ENCODE measurements around the gene GRIN2C.

DNA sequence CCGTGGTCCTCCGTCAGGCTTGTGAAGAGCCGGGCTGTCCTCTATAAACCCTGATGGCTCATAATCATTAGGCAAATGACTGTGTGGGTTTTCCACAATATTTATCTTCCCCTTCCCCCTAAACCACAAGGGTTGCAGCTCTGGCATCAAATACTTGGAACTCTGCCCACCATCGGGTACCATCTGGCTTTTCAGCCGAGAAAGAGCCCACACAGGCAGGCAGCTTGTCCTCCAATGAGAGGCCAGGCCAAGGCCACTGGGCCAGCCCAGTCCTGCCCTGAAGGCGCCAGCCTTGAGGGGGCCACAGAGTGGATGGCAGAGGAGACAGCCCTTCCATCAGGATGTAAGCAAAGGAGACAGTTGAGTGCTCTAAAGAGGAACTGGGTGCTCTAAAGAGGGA lies 51.8 kb downstream of the GRIN2C start:
- TF ChIP-seq TEAD4 (IDR thresholded peaks at IDR 0.05), result no peak
- TF ChIP-seq RAD21 (IDR thresholded peaks at IDR 0.05; ENCODE audit: low read depth), result no peak
- no peak for TF ChIP-seq FOXM1 (IDR thresholded peaks at IDR 0.05; ENCODE audit: borderline replicate concordance, low read depth)
- no peak for TF ChIP-seq EP300 (IDR thresholded peaks at IDR 0.05; ENCODE audit: borderline replicate concordance)
- no peak for TF ChIP-seq TAF1 (IDR thresholded peaks at IDR 0.05; ENCODE audit: low read depth)
- TF ChIP-seq CREB1 (IDR thresholded peaks at IDR 0.05; ENCODE audit: low read depth), result no peak
- TF ChIP-seq, protein P1, sequence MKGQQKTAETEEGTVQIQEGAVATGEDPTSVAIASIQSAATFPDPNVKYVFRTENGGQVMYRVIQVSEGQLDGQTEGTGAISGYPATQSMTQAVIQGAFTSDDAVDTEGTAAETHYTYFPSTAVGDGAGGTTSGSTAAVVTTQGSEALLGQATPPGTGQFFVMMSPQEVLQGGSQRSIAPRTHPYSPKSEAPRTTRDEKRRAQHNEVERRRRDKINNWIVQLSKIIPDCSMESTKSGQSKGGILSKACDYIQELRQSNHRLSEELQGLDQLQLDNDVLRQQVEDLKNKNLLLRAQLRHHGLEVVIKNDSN (IDR thresholded peaks at IDR 0.05), result no peak
- TF ChIP-seq, protein P2, sequence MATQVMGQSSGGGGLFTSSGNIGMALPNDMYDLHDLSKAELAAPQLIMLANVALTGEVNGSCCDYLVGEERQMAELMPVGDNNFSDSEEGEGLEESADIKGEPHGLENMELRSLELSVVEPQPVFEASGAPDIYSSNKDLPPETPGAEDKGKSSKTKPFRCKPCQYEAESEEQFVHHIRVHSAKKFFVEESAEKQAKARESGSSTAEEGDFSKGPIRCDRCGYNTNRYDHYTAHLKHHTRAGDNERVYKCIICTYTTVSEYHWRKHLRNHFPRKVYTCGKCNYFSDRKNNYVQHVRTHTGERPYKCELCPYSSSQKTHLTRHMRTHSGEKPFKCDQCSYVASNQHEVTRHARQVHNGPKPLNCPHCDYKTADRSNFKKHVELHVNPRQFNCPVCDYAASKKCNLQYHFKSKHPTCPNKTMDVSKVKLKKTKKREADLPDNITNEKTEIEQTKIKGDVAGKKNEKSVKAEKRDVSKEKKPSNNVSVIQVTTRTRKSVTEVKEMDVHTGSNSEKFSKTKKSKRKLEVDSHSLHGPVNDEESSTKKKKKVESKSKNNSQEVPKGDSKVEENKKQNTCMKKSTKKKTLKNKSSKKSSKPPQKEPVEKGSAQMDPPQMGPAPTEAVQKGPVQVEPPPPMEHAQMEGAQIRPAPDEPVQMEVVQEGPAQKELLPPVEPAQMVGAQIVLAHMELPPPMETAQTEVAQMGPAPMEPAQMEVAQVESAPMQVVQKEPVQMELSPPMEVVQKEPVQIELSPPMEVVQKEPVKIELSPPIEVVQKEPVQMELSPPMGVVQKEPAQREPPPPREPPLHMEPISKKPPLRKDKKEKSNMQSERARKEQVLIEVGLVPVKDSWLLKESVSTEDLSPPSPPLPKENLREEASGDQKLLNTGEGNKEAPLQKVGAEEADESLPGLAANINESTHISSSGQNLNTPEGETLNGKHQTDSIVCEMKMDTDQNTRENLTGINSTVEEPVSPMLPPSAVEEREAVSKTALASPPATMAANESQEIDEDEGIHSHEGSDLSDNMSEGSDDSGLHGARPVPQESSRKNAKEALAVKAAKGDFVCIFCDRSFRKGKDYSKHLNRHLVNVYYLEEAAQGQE (IDR thresholded peaks at IDR 0.05; ENCODE audit: low read depth), result no peak
- TF ChIP-seq CEBPB (IDR thresholded peaks at IDR 0.05), result no peak
- no peak for TF ChIP-seq YY1 (IDR thresholded peaks at IDR 0.05; ENCODE audit: low read depth)
- TF ChIP-seq, protein P3, sequence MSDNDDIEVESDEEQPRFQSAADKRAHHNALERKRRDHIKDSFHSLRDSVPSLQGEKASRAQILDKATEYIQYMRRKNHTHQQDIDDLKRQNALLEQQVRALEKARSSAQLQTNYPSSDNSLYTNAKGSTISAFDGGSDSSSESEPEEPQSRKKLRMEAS (IDR thresholded peaks at IDR 0.05), result no peak
- no peak for TF ChIP-seq ZBTB7A (IDR thresholded peaks at IDR 0.05; ENCODE audit: low read depth)
- no peak for TF ChIP-seq EGR1 (IDR thresholded peaks at IDR 0.05)

All from Ishikawa (cell line).